ENCODE data around the gene NLRP2B. TPM values are rescaled to one million over a fixed set of nuclear protein-coding genes. Genes with fewer than 3 reads are reported as not detected.

Gene NLRP2B
- total and polyA plus RNA-seq, 2 of the 8 experiments (the other 6 are each of a cell fraction or from before 2014, with no cell fraction given) = not detected

GRCh38 chrX:57641338-57641737 is 38.7 kb downstream of the NLRP2B start:
- Histone ChIP-seq H3K79me2 (ENCODE audit: control insufficient read depth in 1 of 2, insufficient read depth in 2 of 2, low read length in 2 of 2) (no peaks in the 10 kb centered on the region), H2BK20ac (ENCODE audit: low read length) (no peak overlapping the region), H2BK15ac (ENCODE audit: low read length) (no peak overlapping the region), H4K91ac (replicated peaks; ENCODE audit: insufficient read length, low read length) (no peak overlapping the region), H3K18ac (ENCODE audit: extremely low read depth, low read length) (no peak overlapping the region), H3K23me2 (ENCODE audit: low read depth, low read length) (no peaks in the 10 kb centered on the region), H3K4me3 (ENCODE audit: extremely low read depth in 1 of 4, insufficient read depth in 2 of 4, low read depth in 3 of 4, low read length in 4 of 4) (no peak overlapping the region), H4K8ac (ENCODE audit: extremely low read depth, insufficient read depth, low read length) (no peak overlapping the region), H3K4me2 (ENCODE audit: insufficient read depth in 1 of 2, low read depth in 2 of 2, low read length in 2 of 2) (no peak overlapping the region), H4K5ac (ENCODE audit: insufficient read length, low read depth, low read length) (no peak overlapping the region), H3K36me3 (ENCODE audit: control insufficient read depth in 2 of 4, insufficient read depth in 4 of 4, low read length in 3 of 4) (no peaks in the 10 kb centered on the region), H3K9ac (replicated peaks in 1 of 4; ENCODE audit: extremely low read depth in 1 of 4, low read depth in 3 of 4, low read length in 3 of 4) (no peak overlapping the region), H2BK5ac (ENCODE audit: low read depth, low read length) (no peak overlapping the region), H3K4ac (replicated peaks; ENCODE audit: insufficient read length, low read depth, low read length) (no peak overlapping the region), H3K4me1 (replicated peaks in 1 of 4; ENCODE audit: control insufficient read depth in 3 of 4, insufficient read depth in 4 of 4, low read length in 3 of 4) (no peaks in the 10 kb centered on the region), H3K14ac (ENCODE audit: insufficient read length) (no peak overlapping the region), H2BK12ac (ENCODE audit: low read depth, low read length) (no peak overlapping the region), H3K27ac (ENCODE audit: low read depth, low read length) (no peak overlapping the region), H3K27me3 (replicated peaks in 1 of 4; ENCODE audit: control insufficient read depth in 3 of 4, extremely low read depth in 1 of 4, insufficient read depth in 3 of 4, low read length in 3 of 4) (no peaks in the 10 kb centered on the region), H3K9me3 (ENCODE audit: insufficient read depth in 2 of 2, low read depth in 1 of 2, low read length in 1 of 2) (no peaks in the 10 kb centered on the region), H2AK5ac (ENCODE audit: low read depth, low read length) (no peak overlapping the region), H3K56ac (replicated peaks; ENCODE audit: insufficient read length, low read depth, low read length) (no peak overlapping the region), H3K79me1 (ENCODE audit: low read depth, low read length) (no peaks in the 10 kb centered on the region), H2BK120ac (replicated peaks; ENCODE audit: low read depth, low read length) (no peak overlapping the region), H2AFZ (ENCODE audit: low read length) (no peak overlapping the region), H3K23ac (ENCODE audit: insufficient read length) (no peak overlapping the region), H4K20me1 (replicated peaks in 1 of 2; ENCODE audit: control insufficient read depth in 1 of 2, insufficient read depth in 2 of 2, low read length in 2 of 2) (no peaks in the 10 kb centered on the region)
- POLR2A ChIA-PET (ENCODE audit: partially characterized antibody) = no interaction called here
- FAIRE-seq (no peak), DNase-seq (ENCODE audit: low read depth in 1 of 2, low spot score in 2 of 2) (no peak)
- CTCF ChIA-PET (ENCODE audit: partially characterized antibody) = no interaction called here
- WGBS, 2 experiments (ENCODE audit: extremely low coverage in 1 of 2, insufficient coverage in 1 of 2, insufficient read length in 1 of 2, insufficient replicate concordance in 2 of 2, low coverage in 1 of 2, low lambda C conversion rate in 2 of 2, missing lambda C conversion rate in 1 of 2) = 88% methylated on average over 2 of the region's 2 CpGs; no CpG with 5 or more reads in 1 of the 2 experiments
- TF ChIP-seq EP300 (IDR thresholded peaks at IDR 0.05; ENCODE audit: borderline replicate concordance in 1 of 2, low read depth in 2 of 2, low read length in 2 of 2) = no peak
- TF ChIP-seq PHF8 (conservative IDR thresholded peaks at IDR 0.05; ENCODE audit: low read depth, low read length) = no peak
- no peak for TF ChIP-seq ZNF274 (IDR thresholded peaks at IDR 0.05; ENCODE audit: borderline replicate concordance, extremely low read depth, low read length)
- TF ChIP-seq SAP30 (IDR thresholded peaks at IDR 0.05; ENCODE audit: insufficient read depth, insufficient replicate concordance, low read length) = no peak
- TF ChIP-seq BCL11A (IDR thresholded peaks at IDR 0.05; ENCODE audit: low read depth in 2 of 2, low read length in 2 of 2) = no peak
- no peak for TF ChIP-seq CHD2 (IDR thresholded peaks at IDR 0.05; ENCODE audit: low read length)
- TF ChIP-seq CHD1 (IDR thresholded peaks at IDR 0.05; ENCODE audit: low read depth, low read length) = no peak
- TF ChIP-seq GTF2F1 (IDR thresholded peaks at IDR 0.05; ENCODE audit: borderline replicate concordance, low read depth, low read length) = no peak
- TF ChIP-seq RNF2 (IDR thresholded peaks at IDR 0.05; ENCODE audit: borderline replicate concordance, low read depth, low read length, missing control alignments, poor library complexity, severe bottlenecking) = no peak
- TF ChIP-seq BACH1 (IDR thresholded peaks at IDR 0.05; ENCODE audit: low read length) = no peak
- TF ChIP-seq MAX (IDR thresholded peaks at IDR 0.05) = no peak
- no peak for TF ChIP-seq TAF1 (IDR thresholded peaks at IDR 0.05; ENCODE audit: low read depth, low read length)
- no peak for TF ChIP-seq CEBPB (IDR thresholded peaks at IDR 0.05; ENCODE audit: low read depth, low read length)
- no peak for TF ChIP-seq SP4 (IDR thresholded peaks at IDR 0.05; ENCODE audit: low read length)
- no peak for TF ChIP-seq YY1 (IDR thresholded peaks at IDR 0.05; ENCODE audit: low read depth, low read length)

Measured in H1 (cell line).